K562 (cell line): Measurements from ENCODE around the gene CTSD. TPM values are rescaled to one million over a fixed set of nuclear protein-coding genes. Genes with fewer than 3 reads are reported as not detected.

Experiments
- BHLHE40 ChIP-seq: IDR thresholded peaks from 2 replicates; pipeline ENCODE4 v1.6.1; 2011; ENCODE audit warnings: low read length, improper control_type of control experiment
- BRCA1 ChIP-seq, 2 experiments: fragments of 450-650 bp in 1 of 2; sonication (generic) in 1 of 2; formaldehyde crosslinking in 1 of 2; IDR thresholded peaks; 2 replicates each; pipeline versions ENCODE4 v1.5.0 to v1.6.1; 2017 to 2020; ENCODE audit warnings: mild to moderate bottlenecking in 1 of 2, missing genetic modification reagents in 1 of 2
- BRF1 ChIP-seq: IDR thresholded peaks from 3 replicates; pipeline ENCODE4 v1.6.1; 2011; ENCODE audit warnings: borderline replicate concordance, mild to moderate bottlenecking; ENCODE audit not compliant: insufficient read length; ENCODE audit errors: extremely low read depth
- CCAR2 ChIP-seq: fragments of 200-400 bp; formaldehyde crosslinking; IDR thresholded peaks from 2 replicates; pipeline ENCODE4 v1.6.1; 2017; ENCODE audit warnings: mild to moderate bottlenecking, low read depth, low read length
- ELF1 ChIP-seq: fragments of 200-800 bp; sonication (Bioruptor generic); IDR thresholded peaks from 2 replicates; pipeline ENCODE4 v1.6.1; 2016; ENCODE audit warnings: missing genetic modification characterization, missing compliant biosample characterization
- LARP7 ChIP-seq: fragments of 450-650 bp; IDR thresholded peaks from 2 replicates; pipeline ENCODE4 v1.6.1; 2016
- SAP30 ChIP-seq: fragments of 200-600 bp; sonication (generic); IDR thresholded peaks from 2 replicates; pipeline ENCODE4 v1.6.1; 2012; ENCODE audit warnings: borderline replicate concordance, low read depth, mild to moderate bottlenecking, moderate library complexity, low read length, control low read depth, inconsistent platforms; ENCODE audit not compliant: insufficient read depth, poor library complexity, severe bottlenecking
- SUPT5H ChIP-seq: fragments of 450-650 bp; IDR thresholded peaks from 2 replicates; pipeline ENCODE4 v1.6.1; 2016
- TEAD4 ChIP-seq, 2 experiments: sonication (generic) in 1 of 2; formaldehyde crosslinking in 1 of 2; IDR thresholded peaks; 2 replicates each; pipeline versions ENCODE4 v1.6.1 to v1.8.0; 2012 to 2022; ENCODE audit warnings: borderline replicate concordance in 1 of 2, inconsistent platforms in 1 of 2, low read length in 1 of 2, mild to moderate bottlenecking in 1 of 2, missing genetic modification reagents in 1 of 2
- THAP7 ChIP-seq: fragments of 250-450 bp; sonication (Bioruptor Pico); IDR thresholded peaks from 2 replicates; pipeline ENCODE4 v1.5.0; 2021
- ZBTB11 ChIP-seq, 3 experiments: fragments of 200-800 bp in 1 of 3; fragments of 250-450 bp in 1 of 3; fragments of 450-650 bp in 1 of 3; sonication (Bioruptor Pico) in 1 of 3; sonication (Bioruptor generic) in 1 of 3; formaldehyde crosslinking in 1 of 3; IDR thresholded peaks; 2 replicates each; pipeline versions ENCODE4 v1.6.1 to v1.8.0; 2016 to 2022; ENCODE audit warnings: mild to moderate bottlenecking in 2 of 3, missing genetic modification characterization in 2 of 3, missing compliant biosample characterization in 1 of 3, moderate library complexity in 1 of 3
- ZC3H4 ChIP-seq: sonication (generic); formaldehyde crosslinking; IDR thresholded peaks from 2 replicates; pipeline ENCODE4 v1.9.0; 2021; ENCODE audit warnings: missing genetic modification reagents, borderline replicate concordance
- ZFX ChIP-seq: sonication (generic); formaldehyde crosslinking; IDR thresholded peaks from 2 replicates; pipeline ENCODE4 v1.8.0; 2022; ENCODE audit warnings: mild to moderate bottlenecking, missing genetic modification reagents, moderate library complexity
- ZNF146 ChIP-seq: IDR thresholded peaks from one replicate; pipeline ENCODE4 v1.6.1; 2018; ENCODE audit warnings: missing compliant biosample characterization; ENCODE audit not compliant: unreplicated experiment
- ZSCAN29 ChIP-seq: fragments of 450-650 bp; IDR thresholded peaks from 2 replicates; pipeline ENCODE4 v1.6.1; 2017
- polyA plus RNA-seq, 8 experiments: library from polyadenylated mRNA; depleted of rRNA in 4 of 8; stranded (reverse) in 5 of 8; unstranded in 3 of 8; fragments of >200 nt; fragmentation: Nextera tagmentation in 2 of 8; fragmentation: Illumina TruSeq in 1 of 8; extraction: Ambion mirVana in 2 of 8; extraction: Trizol in 1 of 8; gene quantifications; 2 replicates each; pipeline versions ENCODE4 v1.2.1 to v1.2.3, GENCODE V29; 2011 to 2014; ENCODE audit warnings: inconsistent platforms in 1 of 8, missing spikeins in 1 of 8
- total RNA-seq, 7 experiments: library from RNA; depleted of rRNA in 6 of 7; stranded (reverse); fragments of >200 nt in 6 of 7; fragmentation: Illumina TruSeq in 2 of 7; extraction: Trizol in 2 of 7; gene quantifications; 2 replicates each; pipeline versions ENCODE4 v1.2.1 to v1.2.3, GENCODE V29; 2011 to 2021; ENCODE audit warnings: low replicate concordance in 1 of 7
- TF ChIP-seq, protein P1 (sequence below), 2 experiments: IDR thresholded peaks in 1 of 2; conservative IDR thresholded peaks in 1 of 2; 2 replicates each; pipeline ENCODE4 v1.6.1; 2016; ENCODE audit warnings: low read depth in 2 of 2, mild to moderate bottlenecking in 1 of 2, missing compliant biosample characterization in 1 of 2, missing genetic modification characterization in 1 of 2, moderate library complexity in 1 of 2
- TF ChIP-seq, protein P2 (sequence below): fragments of 250-450 bp; sonication (Bioruptor Pico); IDR thresholded peaks from 2 replicates; pipeline ENCODE4 v1.8.0; 2022; ENCODE audit warnings: moderate library complexity, mild to moderate bottlenecking, inconsistent platforms

Gene CTSD
- total and polyA plus RNA-seq, 9 of the 15 experiments (the other 6 are each of a cell fraction or from before 2014, with no cell fraction given), result 1.0 to 112 (median 40.9) TPM

DNA sequence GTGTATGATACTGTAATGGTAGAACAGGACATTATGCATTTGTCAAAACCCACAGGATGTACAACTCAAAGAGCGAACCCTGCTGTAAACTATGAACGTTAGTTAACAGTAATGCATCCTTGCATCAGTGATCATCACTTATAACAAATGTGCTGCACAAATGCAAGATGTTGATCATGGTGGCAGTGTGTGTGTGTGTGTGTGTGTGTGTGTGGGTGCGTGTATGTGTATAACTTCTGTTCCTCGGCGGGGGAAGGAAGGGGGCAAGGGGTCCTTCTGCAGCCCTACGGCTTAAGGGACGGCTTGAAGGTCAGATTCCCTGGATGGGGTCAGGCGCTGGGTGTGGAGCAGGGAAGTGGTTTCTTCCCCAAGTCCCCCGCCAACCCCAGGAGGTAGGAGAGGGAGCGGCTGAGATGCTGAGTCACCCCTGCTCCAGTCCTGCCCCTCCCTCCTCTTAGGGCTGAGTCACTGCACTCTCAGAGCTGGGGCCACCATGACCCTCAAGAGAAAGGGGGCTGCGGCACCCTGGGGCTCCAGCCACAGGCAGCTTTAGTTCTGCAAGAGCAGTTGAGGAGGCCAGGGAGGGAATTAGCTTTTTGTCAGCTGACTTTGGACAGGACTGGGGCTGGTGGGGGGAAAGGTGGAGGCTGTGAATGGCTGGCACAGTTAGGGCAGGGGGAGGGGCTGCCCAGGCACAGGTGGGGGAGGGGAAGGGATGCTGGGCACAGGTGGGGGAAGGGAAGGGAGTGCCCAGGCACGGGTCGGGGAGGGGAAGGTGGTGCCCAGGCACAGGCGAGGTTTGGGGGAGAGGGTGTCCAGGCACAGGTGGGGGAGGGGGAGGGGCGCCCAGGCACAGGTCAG is 8.8 kb upstream of the CTSD start (continued):
- TF ChIP-seq ZC3H4 (CRISPR knock-in tag), result no peak
- TF ChIP-seq ZFX (CRISPR knock-in tag), result no peak
- TF ChIP-seq ELF1, result no peak
- TF ChIP-seq ZBTB11 (CRISPR knock-in tag; IDR thresholded peaks at IDR 0.05), result no peak
- TF ChIP-seq CCAR2, result no peak
- peak; percentile 86; the same call in 1 of the 2 replicates for TF ChIP-seq LARP7
- TF ChIP-seq, protein P1, sequence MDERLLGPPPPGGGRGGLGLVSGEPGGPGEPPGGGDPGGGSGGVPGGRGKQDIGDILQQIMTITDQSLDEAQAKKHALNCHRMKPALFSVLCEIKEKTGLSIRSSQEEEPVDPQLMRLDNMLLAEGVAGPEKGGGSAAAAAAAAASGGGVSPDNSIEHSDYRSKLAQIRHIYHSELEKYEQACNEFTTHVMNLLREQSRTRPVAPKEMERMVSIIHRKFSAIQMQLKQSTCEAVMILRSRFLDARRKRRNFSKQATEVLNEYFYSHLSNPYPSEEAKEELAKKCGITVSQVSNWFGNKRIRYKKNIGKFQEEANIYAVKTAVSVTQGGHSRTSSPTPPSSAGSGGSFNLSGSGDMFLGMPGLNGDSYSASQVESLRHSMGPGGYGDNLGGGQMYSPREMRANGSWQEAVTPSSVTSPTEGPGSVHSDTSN (CRISPR knock-in tag; IDR thresholded peaks at IDR 0.05; ENCODE audit: low read depth), result no peak
- TF ChIP-seq, protein P1 (tag; conservative IDR thresholded peaks at IDR 0.05; ENCODE audit: low read depth), result no peak
- TF ChIP-seq, protein P2, sequence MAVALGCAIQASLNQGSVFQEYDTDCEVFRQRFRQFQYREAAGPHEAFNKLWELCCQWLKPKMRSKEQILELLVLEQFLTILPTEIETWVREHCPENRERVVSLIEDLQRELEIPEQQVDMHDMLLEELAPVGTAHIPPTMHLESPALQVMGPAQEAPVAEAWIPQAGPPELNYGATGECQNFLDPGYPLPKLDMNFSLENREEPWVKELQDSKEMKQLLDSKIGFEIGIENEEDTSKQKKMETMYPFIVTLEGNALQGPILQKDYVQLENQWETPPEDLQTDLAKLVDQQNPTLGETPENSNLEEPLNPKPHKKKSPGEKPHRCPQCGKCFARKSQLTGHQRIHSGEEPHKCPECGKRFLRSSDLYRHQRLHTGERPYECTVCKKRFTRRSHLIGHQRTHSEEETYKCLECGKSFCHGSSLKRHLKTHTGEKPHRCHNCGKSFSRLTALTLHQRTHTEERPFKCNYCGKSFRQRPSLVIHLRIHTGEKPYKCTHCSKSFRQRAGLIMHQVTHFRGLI (CRISPR knock-in tag), result no peak
- no peak for TF ChIP-seq ZNF146 (CRISPR knock-in tag)
- no peak; the same call in 1 of the 2 replicates for TF ChIP-seq TEAD4 (IDR thresholded peaks at IDR 0.05; ENCODE audit: low read length)
- TF ChIP-seq TEAD4 (CRISPR knock-in tag; IDR thresholded peaks at IDR 0.05; ENCODE audit: borderline replicate concordance), result no peak
- peak; percentile 31; the same call in 1 of the 2 replicates for TF ChIP-seq BHLHE40
- TF ChIP-seq SAP30, result no peak
- no peak for TF ChIP-seq BRCA1 (IDR thresholded peaks at IDR 0.05)
- no peak for TF ChIP-seq BRCA1 (CRISPR knock-in tag; IDR thresholded peaks at IDR 0.05)
- no peak for TF ChIP-seq THAP7
- TF ChIP-seq SUPT5H, result peak; percentile 27; the same call in 1 of the 2 replicates
- no peak for TF ChIP-seq BRF1
- TF ChIP-seq ZSCAN29, result no peak
